Stimulated activated CD8-positive, alpha-beta memory T cell treated with anti-CD3 and anti-CD28 coated beads, Interleukin-2, amount 100 ng/mL, for 1 hour (primary cell): ENCODE results near the gene CREB5.

Experiments used
- DNase-seq, 2 donors: peaks; one replicate each; pipeline ENCODE4 v3.0.0-alpha.2; 2020; ENCODE audit warnings: low read depth in 2 of 2

The CREB5 gene

DNA sequence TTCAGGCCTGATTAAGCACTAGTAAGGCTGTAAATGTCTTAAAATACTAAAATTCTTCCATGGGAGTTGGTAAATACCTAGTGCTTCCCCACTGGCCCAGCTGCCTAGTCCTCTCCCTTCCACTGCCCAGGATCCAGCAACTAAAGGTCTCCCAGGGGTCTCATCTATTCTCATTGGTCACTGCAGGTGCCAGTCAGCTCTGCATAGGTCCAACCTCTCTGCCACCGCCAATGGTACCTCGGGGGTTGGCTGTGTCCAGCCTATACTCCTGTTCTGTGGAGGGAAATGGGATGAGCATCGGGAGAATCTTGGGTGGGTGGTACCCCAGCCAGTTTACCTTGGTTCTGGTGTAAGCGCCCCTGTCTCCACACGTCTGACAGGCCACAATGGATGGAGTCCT, 6.1 kb upstream of the CREB5 start:
- DNase-seq, result no peak

DNA sequence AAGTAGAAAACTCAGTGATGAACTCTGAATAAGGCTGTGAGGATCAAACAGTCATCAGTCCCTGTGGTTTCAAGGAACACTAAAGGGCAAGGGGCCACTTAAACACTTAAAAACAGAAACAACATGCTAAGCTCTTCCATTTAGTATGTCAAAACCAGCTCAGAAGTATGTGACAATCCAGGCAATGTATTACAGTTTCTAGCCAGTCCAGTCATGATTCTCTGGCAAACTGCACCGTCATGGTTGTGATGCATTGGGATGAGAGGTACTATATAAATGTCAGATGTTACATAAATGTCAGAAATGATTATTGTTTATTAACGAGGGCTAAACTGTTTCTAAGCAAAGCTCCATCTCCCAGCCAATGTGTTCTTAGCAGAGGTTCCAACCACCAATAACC, 4.7 kb upstream of the CREB5 start:
- DNase-seq, result no peak

DNA sequence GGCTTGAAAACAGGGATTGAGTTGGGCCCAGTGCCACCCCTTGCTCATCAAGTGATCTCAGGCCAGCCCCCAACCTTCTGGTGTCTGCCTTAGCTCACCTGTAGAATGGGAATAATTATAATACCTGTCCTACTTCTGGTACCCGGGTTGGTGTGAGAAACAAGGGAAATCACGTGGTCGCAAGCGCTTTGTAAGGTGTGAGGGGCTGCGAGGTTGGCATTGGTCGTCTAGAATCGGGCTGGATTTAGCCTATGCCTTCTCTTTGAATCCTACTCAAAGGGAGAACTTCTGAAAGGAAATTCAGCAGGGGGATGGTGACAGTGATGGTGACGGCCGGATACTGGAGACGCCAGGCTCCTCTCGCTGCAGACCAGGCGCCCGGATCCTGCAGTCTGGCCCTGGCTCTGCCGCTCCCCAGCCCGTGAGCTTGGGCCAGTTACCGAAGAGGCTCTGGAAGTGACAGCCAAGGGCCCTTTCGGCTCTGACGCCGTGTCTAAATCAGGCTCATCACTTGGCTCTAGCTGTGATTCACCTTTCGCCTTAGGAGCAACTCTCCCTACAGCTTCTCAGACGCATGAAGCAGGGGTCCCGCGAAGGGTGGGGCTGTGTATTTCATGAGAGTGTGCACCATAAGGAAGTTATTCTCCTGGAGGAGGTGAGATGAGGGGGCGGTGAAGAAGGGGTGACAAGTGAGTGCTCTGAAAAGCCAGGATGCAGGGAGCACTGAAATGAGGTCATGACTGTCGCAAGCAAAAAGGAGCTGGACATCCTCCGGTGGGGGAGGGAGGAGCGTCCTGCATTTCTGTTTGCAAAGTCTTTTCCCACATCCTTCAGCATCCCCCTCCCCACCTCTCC, 4.0 kb upstream of the CREB5 start:
- no peak for DNase-seq

DNA sequence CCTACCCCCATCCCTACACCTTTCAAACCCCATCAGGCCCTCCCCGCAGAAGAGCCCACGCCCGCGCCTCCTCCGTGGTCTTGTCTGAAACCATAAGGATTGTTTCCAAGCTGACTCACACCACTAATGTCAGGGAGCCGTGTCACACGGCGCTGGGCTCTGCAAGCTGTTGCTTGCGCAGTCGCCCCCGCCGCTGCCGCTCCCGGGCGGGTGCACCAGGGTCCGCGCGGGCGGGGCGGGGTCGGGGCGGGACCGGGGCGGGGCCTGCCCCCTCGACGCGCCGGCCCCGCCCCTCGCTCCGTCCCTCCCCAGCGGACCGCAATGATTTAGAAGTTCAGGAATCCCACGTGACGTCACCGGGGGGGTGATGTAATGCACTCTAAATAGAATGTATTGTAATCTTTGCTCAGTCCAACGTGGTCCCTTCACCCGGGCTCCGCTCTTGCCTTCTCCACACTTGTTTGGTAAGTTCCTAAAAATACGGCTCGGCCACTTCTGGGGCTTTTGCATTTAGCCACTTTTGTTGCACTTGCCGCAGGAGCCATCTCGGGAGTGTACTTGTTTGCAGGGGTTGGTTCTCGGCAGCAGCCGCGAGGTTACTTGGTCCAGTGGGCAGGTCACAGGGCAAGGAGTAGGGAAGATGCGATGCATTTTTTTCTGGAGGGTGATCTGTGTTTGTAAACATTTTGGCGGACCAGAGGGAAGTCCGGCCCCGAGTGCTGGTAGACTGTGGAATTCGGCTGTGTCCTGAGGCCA, 3.2 kb upstream of the CREB5 start:
- peak; percentile 12 to 23 for DNase-seq

DNA sequence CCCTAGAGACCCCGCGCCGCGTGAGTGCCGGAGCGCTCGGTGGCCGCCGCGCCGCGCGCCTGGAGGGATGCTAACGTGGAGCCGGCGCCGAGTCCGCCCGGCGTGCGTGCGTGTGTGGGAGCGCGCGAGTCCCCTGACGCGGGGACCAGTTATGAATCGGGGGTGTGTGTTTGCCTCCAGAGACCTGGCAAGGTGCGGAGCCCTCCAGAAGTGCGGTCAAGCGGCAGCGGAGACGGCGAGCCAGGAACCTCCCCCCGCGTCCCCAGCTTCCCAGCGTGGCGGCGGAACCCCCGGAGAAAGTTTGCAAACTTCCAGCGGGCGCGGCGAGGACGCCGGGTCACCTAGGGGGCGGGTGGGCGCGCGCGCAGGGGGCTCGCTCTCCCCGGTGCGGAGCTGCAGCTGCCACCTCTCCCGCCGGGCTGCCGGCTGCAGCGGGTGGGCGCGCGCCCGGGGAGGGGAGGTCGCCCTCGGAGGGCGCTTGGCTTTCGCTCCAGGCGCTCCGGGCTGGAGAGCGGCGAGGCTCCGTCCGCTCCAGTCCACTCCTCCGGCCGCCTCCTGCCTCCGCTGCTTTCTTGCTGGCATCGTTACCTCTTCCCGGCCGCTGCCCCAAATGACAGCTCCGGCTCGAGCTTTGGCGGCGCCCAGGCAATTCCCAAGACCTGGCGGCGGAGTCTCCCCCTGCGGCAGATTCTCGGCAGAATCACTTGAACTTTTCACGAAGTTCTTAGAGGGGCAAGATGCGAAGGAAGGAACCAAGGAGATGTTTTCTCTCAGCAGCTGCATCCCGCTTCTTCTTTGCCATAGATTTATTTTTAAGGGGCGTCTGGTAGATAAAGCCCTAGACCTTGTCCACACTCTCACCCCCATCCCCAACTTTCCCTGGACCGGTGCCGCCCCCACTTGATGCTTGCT, 2.3 kb upstream of the CREB5 start:
- DNase-seq, result no peak

DNA sequence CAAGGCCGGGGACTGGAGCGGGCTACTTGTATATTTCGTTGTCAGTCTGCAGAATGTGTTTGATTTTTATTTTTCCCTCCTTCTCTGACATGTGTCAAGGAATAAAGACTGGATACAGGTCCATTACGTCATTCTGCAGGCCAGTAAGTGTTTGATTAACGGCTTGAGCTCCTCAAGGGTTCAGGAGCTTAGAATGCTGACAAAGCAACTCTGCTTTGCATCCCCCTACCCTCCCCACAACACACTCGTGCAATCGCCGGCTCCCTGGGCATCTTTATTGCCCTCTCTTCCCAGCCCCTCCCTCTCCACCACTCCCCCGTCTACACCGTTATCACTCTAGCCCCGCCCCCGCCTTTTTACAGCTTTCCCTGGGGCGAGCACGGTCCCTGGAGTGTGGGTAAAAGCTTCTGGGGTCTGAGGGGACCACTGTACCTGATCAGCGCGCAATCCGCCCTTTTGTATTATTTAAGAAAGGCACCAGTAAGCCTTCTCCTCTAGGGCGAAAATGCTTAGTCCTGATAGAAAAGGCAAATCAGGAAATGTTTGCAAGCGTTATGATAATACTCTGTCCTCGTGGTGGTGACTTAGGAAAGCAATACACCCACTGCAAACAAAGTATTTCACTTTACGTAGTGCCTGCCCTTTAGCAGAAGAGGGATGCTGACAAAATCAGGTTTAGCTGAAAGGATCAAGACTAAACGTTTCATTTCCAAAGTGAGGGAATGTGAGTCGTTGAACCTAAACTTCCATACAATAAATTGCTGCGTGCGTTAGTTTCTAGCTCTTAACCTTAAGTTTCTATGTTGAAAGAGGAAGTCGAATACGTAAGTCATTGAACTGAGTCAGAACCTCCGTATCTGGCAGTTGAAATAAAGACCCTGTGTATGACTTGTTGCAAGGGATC, 1.4 kb upstream of the CREB5 start:
- DNase-seq, result no peak

DNA sequence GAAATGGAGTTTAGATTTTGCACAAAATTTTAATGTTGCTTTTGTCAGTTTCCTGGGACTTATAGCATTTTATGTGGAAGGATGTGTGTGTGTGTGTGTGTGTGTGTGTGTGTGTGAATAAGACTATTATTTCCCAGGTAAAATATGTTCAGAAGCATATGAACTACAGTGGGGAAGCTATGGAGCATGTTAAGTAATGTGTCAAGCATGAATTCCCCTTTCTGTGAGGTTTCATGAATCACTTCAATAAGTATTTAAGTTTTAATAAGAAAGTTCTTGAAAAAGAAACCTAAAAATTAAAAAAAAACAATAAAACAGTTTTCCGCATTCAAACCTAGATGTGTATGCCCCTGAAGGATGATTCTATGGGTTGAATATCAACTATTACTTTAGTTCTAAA, 693 bp downstream of the CREB5 start:
- DNase-seq, result no peak

DNA sequence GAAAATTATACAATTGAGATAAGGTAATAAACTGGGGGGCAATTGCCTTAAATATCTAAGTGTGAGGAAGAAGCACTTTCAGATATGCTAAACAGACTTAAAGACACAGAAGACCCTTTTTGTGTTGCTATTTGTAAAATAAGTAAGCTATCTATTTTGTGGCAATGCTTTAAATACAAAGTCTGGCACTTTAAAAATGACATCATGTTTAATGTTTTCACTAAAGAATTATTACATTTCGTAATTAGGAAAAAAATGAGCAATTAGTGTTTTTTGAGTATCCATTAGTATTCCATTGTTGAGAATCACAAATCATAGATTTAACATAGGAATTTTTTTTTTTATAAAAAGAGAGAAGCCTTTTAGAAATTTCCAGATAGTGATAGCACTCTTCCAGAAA, 2.1 kb downstream of the CREB5 start:
- no peak for DNase-seq

DNA sequence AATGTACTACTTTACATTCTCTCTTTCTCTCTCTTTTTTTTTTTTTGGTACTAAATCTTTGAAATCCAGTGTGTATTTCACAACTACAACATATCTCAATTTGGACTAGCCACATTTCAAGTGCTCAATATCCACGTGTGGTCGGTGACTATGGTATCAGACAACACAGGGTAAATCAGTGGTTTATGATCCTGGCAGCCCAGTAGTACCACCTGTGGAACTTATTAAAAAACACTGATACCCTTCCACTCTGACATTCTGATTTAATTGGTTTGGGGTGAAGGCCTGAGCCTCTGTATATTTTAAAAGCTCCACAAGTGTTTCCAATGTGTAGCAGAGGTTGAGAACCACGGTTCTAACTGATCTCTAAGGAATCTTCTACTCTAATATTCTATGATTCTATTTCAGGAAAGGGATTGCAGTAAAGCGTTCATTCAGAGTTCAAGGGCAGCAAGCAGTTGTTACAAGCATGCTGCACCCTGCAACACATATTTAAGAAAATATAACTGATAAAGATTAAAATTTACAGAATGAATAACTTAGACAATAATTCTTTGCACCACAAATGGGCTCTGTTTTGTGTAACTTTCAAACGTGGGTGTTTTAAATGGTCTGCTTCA, 5.1 kb downstream of the CREB5 start:
- no peak for DNase-seq

DNA sequence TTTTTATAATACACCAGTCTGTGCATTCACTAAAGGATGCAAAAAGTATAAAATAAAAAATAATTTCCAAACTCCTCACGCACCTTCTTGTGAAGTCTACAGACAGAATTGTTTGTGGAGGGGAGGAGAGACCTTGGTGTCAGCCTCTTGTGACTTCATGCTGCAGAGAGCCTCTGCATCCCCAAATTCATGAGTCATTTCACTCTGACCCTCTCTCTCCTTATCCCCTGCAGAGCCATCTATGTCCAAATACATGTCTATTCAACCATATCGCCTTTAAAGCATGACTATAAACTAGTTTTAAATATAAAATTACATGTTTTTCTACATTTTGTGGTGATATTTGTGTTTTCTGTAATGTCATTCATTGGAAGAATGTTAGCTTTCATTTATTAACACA, 6.0 kb downstream of the CREB5 start:
- no peak for DNase-seq

DNA sequence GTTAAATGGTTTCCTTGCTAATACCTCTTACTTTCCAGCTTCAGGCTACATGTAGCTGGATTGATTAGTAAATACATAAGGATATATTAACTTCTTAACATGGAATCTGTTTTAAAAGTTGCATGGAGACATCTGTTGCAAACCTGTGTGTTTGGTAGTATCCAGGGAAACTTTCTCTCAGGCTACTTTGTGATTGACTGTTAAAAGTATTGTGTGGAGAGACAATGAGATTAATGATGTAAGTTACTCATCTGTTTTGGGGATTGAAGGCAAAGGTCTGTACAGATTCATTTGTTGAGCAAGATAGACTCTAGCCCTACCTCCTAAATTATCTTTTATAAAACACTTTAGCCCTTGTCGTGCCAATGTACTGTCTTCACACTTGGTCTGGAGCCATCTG, 6.6 kb downstream of the CREB5 start:
- no peak for DNase-seq

DNA sequence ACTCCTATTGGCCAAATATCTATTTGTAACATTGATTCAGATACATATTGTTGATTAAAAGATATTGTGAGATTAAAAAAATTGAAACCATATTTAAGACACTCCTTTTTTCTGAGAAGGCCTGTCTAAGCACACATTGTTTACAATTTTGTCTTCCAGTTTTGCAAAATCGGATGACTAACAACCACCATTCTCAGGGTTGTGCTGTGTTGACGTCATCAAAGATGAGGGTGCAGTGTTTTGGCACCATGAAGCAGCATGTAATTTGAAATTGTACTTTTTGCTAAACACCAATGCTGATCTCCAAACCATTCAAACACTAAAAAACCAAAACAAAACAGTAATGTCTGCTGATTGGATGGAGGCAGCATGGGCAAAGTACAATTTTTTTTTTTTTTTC, 7.4 kb downstream of the CREB5 start:
- DNase-seq, result no peak

DNA sequence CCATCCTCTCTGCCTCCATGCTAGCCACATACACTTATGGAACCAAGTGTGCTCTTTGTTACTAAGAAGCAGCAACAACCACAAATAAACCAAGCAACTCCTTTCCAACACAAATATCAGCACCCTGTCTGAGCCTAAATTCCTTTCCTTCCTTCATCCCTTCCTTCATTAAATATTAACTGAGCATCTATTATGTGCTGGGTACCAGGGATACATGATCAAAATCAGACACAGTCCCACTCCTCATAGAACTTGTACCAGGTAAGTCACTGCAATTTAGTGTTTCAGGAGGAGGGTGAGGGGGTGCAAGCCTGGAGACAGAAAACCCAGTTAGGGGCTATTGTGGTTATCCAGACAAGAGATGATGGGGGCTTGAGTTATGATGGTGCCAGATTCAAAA, 10.8 kb downstream of the CREB5 start:
- no peak for DNase-seq

DNA sequence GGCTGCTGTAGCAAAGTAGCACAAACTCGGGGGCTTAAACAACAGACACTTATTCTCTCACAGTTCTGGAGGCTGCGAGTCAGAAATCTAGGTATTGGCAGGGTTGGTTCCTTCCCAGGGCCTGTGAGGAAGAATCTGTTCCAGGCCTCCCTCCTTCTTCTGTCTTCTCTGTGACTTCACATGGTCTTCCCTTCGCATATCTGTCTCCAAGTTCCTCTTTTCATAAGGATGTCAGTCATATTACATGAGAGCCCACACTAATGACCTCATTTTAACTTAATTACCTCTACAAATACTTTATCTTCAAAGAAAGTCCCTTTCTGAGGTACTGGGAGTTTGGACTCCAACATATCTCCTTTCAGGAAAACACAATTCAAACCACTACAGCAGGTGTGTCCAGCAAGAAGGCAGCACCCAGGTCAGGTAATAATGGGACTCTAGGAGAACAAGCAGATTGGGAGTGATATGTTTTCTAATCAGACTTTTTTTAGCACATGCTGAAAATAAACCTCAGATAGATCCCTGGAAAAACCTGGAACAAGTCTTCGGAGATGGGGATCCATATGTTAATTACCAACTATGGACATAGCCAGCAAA, 11.7 kb downstream of the CREB5 start:
- no peak for DNase-seq

DNA sequence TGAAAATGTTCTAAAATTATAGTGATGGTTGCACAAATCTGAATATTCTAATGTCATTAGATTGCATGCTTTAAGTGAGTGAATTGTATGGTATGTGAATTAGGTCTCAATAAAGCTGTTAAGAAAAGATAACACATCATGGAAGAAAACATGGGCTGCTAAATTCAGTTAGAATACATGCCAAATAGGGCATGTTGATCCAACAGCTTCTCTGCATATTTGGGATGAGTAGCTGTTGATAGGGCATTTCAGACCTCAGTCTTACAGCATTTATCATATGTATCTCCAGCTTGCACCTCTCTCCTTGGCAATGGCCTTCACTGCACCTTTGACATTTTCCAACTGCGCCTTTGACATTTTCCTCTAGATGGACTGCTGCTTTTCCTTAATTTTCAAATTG, 13.2 kb downstream of the CREB5 start:
- no peak for DNase-seq

DNA sequence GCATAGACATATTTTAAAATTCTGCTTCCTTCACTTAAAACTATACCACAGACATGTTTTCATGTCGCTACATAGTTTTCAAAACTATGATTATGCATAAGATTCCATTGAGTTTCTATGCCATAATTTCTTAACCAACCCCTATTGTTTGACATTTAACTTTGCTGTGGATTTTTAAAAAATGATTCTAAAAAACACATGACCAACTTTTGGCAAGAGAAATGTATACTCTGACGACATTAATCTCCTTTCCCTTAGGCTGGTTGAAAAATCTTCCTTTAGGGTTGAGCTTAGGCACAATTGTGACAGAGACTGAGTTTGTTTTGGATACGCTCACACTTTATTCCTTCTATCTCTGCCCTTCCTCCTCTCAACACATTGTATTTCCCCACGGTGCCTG, 14.9 kb downstream of the CREB5 start:
- DNase-seq, result no peak

DNA sequence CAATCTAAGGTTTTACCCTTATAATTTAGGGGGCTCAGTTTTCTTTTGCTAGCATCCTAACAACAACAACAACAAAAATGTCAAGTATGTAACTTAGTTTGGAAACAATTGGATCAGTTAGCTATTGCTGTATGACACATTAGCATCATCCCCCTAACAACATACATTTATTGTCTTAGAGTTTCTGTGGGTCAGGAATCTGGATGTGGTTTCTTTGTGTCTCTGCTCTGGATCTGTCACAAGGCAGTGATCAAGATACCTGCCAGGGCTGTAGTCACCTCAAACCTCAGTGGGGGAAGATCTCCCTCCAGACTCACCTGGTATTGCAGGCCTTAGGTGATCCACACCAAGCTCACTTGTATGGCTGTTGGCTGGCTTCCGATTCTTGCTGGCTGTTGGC, 18.3 kb downstream of the CREB5 start:
- DNase-seq, result no peak

DNA sequence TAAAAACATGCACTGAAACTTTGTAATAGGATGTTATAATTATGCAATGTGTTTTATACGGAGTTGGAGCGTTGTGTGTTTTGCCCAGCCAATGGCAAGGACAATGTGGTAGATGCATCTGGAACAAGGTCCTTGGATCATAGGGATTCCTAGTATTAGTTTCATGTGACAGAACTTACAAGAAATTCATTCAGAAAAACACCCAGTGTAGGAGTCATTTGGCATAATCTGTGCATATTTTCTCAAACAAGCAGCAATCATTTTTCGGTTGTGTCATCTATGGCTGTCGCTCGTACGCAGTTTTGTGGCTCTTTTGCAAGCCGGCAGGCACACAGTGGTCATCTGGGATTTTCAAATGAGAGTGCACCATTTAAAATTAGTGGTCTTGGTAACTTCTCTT, 19.8 kb downstream of the CREB5 start:
- DNase-seq, result no peak

DNA sequence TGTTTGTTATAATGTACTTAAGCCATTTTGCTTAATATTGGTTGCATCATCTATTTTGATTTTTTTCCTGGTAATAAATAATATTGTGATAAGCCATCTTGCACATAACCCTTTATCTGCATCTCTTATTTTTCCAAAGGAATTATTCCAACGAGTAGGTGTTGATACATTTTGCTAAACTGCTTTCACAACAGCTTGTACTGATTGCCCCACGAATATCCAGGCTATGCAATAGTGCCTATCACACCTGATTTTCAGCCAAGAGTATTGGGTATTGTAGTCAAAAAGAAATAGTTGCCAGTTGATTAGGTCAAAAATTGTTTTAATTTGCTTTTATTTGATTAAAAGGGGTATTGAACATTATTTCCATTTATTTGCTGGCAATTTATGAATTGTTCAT, 20.7 kb downstream of the CREB5 start:
- no peak for DNase-seq

DNA sequence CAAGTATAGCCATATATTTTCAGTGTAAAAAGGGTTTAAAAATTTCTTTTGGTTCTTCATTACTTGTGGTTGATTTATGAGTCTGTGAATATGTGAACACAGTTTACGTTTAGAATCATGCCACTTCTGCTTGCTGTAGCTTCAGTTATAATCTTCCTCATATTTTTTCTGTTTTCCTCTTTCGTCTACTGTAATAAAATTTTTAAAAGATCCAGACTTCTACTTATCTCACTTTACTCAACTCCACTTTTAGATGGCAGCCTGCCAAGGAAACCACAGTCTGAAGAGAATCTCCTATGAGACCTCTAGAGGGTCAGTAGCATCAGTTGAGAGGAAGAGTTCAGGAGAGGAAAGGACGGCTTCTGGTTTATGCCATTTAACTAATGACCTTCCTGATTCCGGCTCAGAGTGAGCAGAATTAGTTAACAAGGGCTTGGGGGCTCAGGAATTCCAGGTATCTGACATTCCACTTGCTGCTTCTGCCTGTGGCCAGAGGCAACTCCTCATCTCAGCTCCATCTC, 21.4 kb downstream of the CREB5 start:
- no peak for DNase-seq
